H1 (cell line): Measurements from ENCODE around the gene ALDH1B1. TPM values are rescaled to one million over a fixed set of nuclear protein-coding genes. Genes with fewer than 3 reads are reported as not detected.

Source experiments
- JUND ChIP-seq: IDR thresholded peaks from 2 replicates; pipeline ENCODE4 v1.6.1; 2011; ENCODE audit warnings: mild to moderate bottlenecking, improper control_type of control experiment, low read length
- RFX5 ChIP-seq: IDR thresholded peaks from 2 replicates; pipeline ENCODE4 v1.6.1; 2011; ENCODE audit warnings: low read depth, low read length, improper control_type of control experiment, borderline replicate concordance
- SAP30 ChIP-seq: fragments of 300-600 bp; sonication (generic); IDR thresholded peaks from 2 replicates; pipeline ENCODE4 v1.7.1; 2012; ENCODE audit warnings: low read length, moderate library complexity, mild to moderate bottlenecking, inconsistent platforms; ENCODE audit not compliant: insufficient read depth, insufficient replicate concordance
- polyA plus RNA-seq, 7 experiments: library from polyadenylated mRNA; depleted of rRNA in 3 of 7; stranded (reverse) in 5 of 7; unstranded in 2 of 7; fragments of >200 nt in 5 of 7; fragments of 200-250 nt in 2 of 7; gene quantifications; 1 replicate in 5 of 7; 2 replicates in 1 of 7; 4 replicates in 1 of 7; pipeline versions ENCODE4 v1.2.1 to v1.2.3, GENCODE V29; 2011 to 2013; ENCODE audit warnings: missing spikeins in 2 of 7, mixed read lengths in 2 of 7
- total RNA-seq: library from RNA; stranded (reverse); fragmentation: NEBNext Ultra II Directional; extraction: Animal tissue kit (Norgen Biotek cat#: 25700); gene quantifications from 2 replicates; pipeline ENCODE4 v1.2.1, GENCODE V29; 2021

The ALDH1B1 gene
- total and polyA plus RNA-seq, 2 of the 8 experiments (the other 6 are each of a cell fraction or from before 2014, with no cell fraction given): 41.6 to 78.7 TPM

GRCh38 chr9:38387066-38387465 lies 5.4 kb upstream of the ALDH1B1 start (continued):
- TF ChIP-seq SAP30 (no peak), RFX5 (no peak), JUND (no peak)
- TF ChIP-seq, all 59 proteins: peak for 0
